Activated CD4-positive, alpha-beta T cell treated with anti-CD3 and anti-CD28 coated beads, Interleukin-2, amount 10 ng/mL, durations not matched to agents 7 days and 5 days (primary cell): Measurements from ENCODE around the gene MUC4. TPM values are rescaled to one million over a fixed set of nuclear protein-coding genes. Genes with fewer than 3 reads are reported as not detected.

Source experiments
- CTCF ChIA-PET: fragments of 350-600 bp; sonication (Branson Sonifier 250); formaldehyde crosslinking; loops from one replicate; lab custom pipeline; 2021; ENCODE audit warnings: antibody characterized with exemption; lab: Charles Lee
- POLR2A ChIA-PET: fragments of 350-600 bp; sonication (Branson Sonifier 250); formaldehyde crosslinking; loops from one replicate; lab custom pipeline; 2021; ENCODE audit warnings: antibody characterized with exemption; lab: Charles Lee
- DNase-seq: peaks from one replicate; pipeline ENCODE4 v3.0.0-alpha.2; 2020
- H3K27ac Mint-ChIP-seq: one replicate; pipeline ENCODE4 v1.8.0; 2021; ENCODE audit warnings: mild to moderate bottlenecking, moderate library complexity, mixed read lengths
- H3K27me3 Mint-ChIP-seq: one replicate; pipeline ENCODE4 v1.8.0; 2021; ENCODE audit warnings: mixed read lengths
- H3K36me3 Mint-ChIP-seq: one replicate; pipeline ENCODE4 v1.8.0; 2021; ENCODE audit warnings: low read depth, mixed read lengths
- H3K4me1 Mint-ChIP-seq: one replicate; pipeline ENCODE4 v1.8.0; 2021; ENCODE audit warnings: mixed read lengths
- H3K4me3 Mint-ChIP-seq: one replicate; pipeline ENCODE4 v1.8.0; 2021; ENCODE audit warnings: mild to moderate bottlenecking, moderate library complexity, mixed read lengths
- H3K9me3 Mint-ChIP-seq: one replicate; pipeline ENCODE4 v1.8.0; 2021; ENCODE audit warnings: mixed read lengths
- total RNA-seq, 2 experiments: library from RNA; stranded (reverse); gene quantifications; one replicate each; pipeline ENCODE4 v1.2.3, GENCODE V29; 2021

The MUC4 gene
- total RNA-seq, 2 experiments from 2014 or later: under 0.01 to 0.15 TPM

DNA sequence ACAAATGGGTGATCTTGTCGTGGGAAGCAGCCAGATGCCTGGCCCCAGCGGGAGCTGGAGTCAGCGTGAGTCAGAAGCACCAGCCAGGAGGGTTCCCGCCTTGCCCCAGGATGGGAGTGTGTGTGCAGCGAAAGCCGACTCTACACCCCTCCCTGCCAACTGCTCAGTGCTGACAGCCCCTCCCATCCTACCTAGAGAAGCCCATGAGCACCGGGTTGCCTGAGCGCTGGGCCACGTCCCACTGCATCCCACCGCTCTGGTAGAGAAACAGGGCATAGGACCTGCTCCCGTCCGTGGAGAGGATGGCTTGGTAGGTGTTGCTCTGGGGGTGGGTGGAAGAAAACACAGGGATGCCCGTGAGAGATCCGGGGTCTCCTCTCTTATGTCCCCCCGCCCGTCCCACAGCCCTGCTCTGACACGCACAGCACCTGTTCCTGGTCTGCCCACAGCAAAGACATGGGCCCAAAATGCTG lies 42.9 kb downstream of the MUC4 start:
- Mint-ChIP-seq H3K36me3 (no peaks in the 10 kb centered on the region), H3K27me3 (peaks cover 1% of the 10 kb centered on the region), H3K9me3 (peaks cover 8% of the 10 kb centered on the region), H3K4me3 (no peak overlapping the region), H3K27ac (no peak overlapping the region), H3K4me1 (no peaks in the 10 kb centered on the region)
- DNase-seq: no peak
- CTCF ChIA-PET: interaction anchor here (0.5 to 0.7 kb wide), 2 partner anchors 22 to 270 kb away, joined by 3 read pairs; no protein-coding TSS in a partner anchor
- POLR2A ChIA-PET: interaction anchor here (0.6 kb wide), 1 partner anchor 38 kb away, joined by 4 read pairs; no protein-coding TSS in a partner anchor

DNA sequence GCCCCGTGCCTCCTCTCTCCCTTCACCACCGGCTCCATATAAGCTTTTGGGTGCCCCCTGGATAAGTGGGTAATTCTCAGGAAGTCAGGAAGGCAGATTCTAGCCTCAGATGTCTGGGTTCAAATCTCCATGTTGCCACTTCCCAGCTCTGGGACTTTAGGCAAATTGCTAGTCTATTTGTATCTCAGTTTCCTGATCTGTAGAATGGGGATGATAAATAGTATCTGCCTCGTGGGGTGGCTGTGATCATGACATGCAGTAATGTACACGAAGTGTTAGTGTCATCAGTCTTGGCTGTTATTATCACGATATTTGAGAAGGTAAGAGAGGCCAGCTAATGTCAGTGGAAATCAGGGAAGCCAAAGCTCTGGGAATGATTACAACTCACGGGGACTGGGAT lies 43.3 kb downstream of the MUC4 start:
- peak; percentile 1 for DNase-seq
- POLR2A ChIA-PET: interaction anchor here (0.6 kb wide), 1 partner anchor 39 kb away, joined by 4 read pairs; no protein-coding TSS in a partner anchor
- peaks cover 6% of the 10 kb centered on the region for H3K27me3 Mint-ChIP-seq
- no peak overlapping the region for H3K4me3 Mint-ChIP-seq
- peaks cover 8% of the 10 kb centered on the region for H3K9me3 Mint-ChIP-seq
- CTCF ChIA-PET: no interaction called here
- H3K36me3 Mint-ChIP-seq: no peaks in the 10 kb centered on the region
- H3K27ac Mint-ChIP-seq: no peak overlapping the region
- H3K4me1 Mint-ChIP-seq: no peaks in the 10 kb centered on the region

DNA sequence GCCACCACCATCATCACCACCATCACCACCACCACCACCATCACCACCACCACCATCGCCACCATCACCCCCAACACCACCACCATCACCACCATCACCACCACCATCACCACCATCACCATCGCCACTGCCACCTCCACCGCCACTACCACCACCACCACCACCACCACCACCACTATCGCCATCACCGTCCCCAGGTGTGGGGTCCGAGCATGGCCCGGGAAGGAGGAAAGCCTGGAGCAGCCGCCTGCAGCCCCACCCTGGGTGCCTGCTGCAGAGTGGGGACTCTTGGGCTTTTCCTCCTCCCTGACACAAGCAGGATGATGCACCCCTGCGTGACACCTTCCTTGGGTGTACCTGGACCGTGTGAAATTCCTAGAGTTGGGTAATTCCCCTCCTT lies 43.9 kb downstream of the MUC4 start:
- CTCF ChIA-PET: no interaction called here
- DNase-seq: no peak
- peaks cover 8% of the 10 kb centered on the region for H3K9me3 Mint-ChIP-seq
- no peaks in the 10 kb centered on the region for H3K36me3 Mint-ChIP-seq
- H3K27me3 Mint-ChIP-seq: peaks cover 9% of the 10 kb centered on the region
- H3K4me1 Mint-ChIP-seq: no peaks in the 10 kb centered on the region
- POLR2A ChIA-PET: no interaction called here
- H3K4me3 Mint-ChIP-seq: no peak overlapping the region
- no peak overlapping the region for H3K27ac Mint-ChIP-seq

DNA sequence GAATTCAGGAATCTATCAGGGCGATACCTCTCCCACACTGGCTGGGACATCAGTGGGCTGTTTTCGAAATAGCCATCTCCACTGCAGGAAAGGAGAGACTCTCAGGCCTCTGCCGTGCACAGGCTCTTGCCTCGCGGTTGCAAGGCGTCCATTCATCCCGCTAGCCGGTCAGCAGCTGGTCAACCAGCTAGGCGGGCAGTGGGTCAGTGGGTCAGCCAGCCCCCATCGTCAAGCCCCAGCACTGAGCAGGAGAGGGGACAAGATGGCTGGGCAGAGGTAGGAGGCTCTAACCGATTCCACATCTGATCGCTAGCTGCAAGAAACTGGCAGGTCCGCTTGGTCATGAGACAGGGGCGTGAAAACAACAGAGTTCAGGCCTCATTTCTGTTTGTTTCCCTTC lies 45.1 kb downstream of the MUC4 start:
- no peaks in the 10 kb centered on the region for H3K36me3 Mint-ChIP-seq
- no peak for DNase-seq
- H3K4me1 Mint-ChIP-seq: no peaks in the 10 kb centered on the region
- H3K27me3 Mint-ChIP-seq: peaks cover 9% of the 10 kb centered on the region
- POLR2A ChIA-PET: no interaction called here
- no peak overlapping the region for H3K4me3 Mint-ChIP-seq
- peaks cover 6% of the 10 kb centered on the region for H3K9me3 Mint-ChIP-seq
- H3K27ac Mint-ChIP-seq: no peak overlapping the region
- CTCF ChIA-PET: interaction anchor here (0.7 to 1.3 kb wide), 2 partner anchors 18 to 148 kb away, joined by 3 read pairs; no protein-coding TSS in a partner anchor

DNA sequence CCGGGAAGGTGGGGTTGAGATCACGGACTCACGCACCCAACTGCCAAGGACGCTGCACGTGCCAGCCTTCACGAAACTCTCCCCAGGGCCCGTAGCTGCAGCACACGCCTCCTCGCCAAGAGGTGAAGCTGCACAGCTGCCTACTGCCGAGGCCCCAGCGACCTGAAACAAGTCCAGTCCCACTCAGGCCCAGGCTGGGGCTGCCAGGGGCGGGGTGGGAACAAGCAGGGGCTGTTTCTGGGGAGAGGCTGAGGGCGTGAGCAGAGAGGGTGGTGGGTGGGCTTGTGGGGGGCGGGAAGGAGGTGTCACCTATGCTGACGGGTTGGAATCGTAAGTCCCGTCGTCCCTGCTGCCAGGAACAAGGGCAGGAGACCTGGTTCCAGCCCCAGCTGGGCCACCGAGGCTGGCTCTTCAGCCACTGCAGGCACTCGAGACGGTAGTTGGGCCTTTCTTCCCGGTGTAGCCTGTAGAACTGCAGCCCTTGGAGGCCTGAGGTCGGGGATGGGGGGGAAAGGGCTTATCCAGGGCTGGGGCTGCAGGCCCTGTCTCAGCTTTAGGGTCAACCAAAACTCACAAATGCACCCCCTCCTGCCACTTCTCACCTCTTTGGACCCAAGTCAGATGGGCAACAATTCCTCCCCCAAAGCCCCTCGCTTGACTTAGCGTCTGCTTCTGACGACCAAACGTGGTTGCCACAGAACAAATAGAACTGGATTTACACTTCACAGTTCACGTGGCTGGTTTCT lies 46.6 kb downstream of the MUC4 start:
- Mint-ChIP-seq H3K9me3 (peaks cover 3% of the 10 kb centered on the region), H3K27me3 (peaks cover 23% of the 10 kb centered on the region), H3K36me3 (no peaks in the 10 kb centered on the region), H3K4me3 (no peak overlapping the region), H3K27ac (no peak overlapping the region), H3K4me1 (peaks cover 2% of the 10 kb centered on the region)
- ChIA-PET CTCF (interaction anchor here (1.7 kb wide), 1 partner anchor 85 kb away, joined by 5 read pairs; no protein-coding TSS in a partner anchor), POLR2A (no interaction called here)
- no peak for DNase-seq

DNA sequence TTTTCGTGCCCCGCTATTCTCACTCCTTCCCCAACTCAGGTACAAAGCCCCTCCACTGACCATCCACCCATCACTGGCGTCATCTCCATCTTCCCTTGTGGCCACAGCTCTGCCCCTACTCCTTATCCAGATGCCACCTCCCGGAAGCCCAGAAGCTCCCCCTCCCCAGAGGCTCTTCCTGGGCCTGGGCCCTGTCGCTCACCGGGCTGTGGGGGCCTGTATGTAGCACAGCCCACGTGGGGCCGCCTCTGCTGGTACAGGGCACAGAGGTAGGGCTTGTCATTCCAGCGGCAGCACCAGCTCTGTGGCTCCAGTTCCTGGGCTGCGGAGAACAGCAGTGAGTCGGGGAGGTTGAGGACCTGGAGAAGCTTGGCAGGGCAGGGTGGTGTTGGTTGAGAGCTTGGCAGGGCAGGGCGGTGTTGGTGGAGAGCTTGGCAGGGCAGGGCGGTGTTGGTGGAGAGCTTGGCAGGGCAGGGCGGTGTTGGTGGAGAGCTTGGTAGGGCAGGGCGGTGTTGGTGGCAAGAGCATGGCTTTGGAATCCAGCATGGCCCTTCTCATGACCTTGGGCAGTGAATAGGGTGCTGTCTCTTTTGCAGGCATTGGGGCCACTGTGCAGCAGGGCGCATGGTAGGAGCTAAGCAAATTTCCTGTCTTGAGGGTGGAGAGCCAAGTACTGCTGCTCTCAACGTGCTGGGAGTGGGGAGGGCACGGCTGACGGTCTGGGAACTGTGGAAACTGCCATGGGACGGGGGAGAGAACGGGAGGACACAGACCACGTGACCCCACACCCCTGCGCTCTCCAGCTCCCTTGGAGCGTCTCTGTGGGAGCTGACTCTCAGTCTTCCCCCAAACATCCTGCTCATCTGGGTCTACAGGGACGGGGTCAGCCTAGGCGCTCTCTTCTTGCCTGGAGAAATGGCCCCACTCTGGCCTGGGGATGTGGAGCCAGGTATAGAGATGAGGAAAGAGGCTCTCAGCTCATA lies 47.6 kb downstream of the MUC4 start:
- ChIA-PET CTCF (interaction anchor here (1.7 kb wide), 1 partner anchor 86 kb away, joined by 5 read pairs; no protein-coding TSS in a partner anchor), POLR2A (no interaction called here)
- peaks cover 3% of the 10 kb centered on the region for H3K9me3 Mint-ChIP-seq
- DNase-seq: no peak
- no peaks in the 10 kb centered on the region for H3K36me3 Mint-ChIP-seq
- peaks cover 31% of the 10 kb centered on the region for H3K27me3 Mint-ChIP-seq
- no peak overlapping the region for H3K4me3 Mint-ChIP-seq
- H3K4me1 Mint-ChIP-seq: peaks cover 2% of the 10 kb centered on the region
- H3K27ac Mint-ChIP-seq: peak overlapping the region; percentile 20

DNA sequence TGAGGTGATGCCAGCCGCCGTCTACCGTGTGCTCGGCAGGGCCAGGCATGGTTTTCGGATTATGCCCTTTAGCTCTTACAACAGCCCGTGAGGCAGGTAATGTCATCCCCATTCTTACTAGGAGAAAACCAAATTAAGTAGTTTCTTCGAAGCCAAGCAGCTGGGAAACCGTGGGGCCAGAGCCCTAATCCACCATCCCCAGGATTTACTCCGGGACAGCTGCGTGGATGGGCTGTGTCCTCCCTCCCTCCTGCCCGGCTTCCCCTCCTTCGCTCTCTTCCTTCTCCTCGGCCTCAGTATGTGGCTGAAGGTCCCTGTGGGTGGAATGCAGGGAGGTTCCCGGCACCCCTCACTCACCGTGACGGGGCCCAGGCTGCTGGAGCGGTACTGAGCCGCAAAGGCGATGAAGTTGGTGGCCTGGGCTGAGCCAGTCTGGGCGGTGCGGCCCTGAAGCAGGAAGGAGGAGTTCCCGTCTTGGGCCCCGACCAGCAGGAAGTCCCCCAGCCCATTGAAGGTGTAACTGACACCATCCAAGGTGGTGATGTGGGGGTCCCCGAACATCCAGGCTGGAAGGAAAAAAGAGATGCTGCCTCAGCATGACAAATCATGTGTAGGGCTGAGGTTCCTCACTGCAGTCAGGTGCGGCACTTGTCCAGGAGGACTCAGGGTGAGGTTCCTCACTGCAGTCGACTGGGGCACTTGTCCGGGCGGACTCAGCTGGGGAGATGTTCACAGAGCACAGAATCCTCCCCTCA lies 48.5 kb downstream of the MUC4 start:
- ChIA-PET CTCF (interaction anchor here (1.5 kb wide), 1 partner anchor 80 kb away, joined by 3 read pairs; no protein-coding TSS in a partner anchor), POLR2A (no interaction called here)
- no peaks in the 10 kb centered on the region for H3K36me3 Mint-ChIP-seq

DNA sequence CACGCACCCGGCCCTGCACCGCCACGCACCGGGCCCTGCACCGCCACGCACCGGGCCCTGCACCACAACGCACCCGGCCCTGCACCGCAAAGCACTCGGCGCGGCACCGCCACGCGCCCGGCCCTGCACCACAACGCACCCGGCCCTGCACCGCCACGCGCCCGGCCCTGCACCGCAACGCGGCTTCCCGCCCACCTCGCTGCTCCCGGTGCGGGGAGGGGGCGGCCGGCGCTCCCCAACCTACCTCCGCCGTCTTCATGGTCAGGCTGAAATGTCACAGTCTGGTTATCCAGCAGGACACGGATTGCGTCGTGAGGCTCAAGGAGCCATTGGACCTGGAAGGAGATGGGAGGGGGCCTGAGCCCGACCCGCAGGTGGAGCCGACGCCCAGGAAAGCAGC lies 49.1 kb downstream of the MUC4 start:
- Mint-ChIP-seq H3K27ac (no peak overlapping the region), H3K27me3 (peaks cover 39% of the 10 kb centered on the region), H3K9me3 (no peaks in the 10 kb centered on the region), H3K36me3 (no peaks in the 10 kb centered on the region), H3K4me3 (no peak overlapping the region), H3K4me1 (peaks cover 2% of the 10 kb centered on the region)
- POLR2A ChIA-PET: no interaction called here
- DNase-seq: no peak
- CTCF ChIA-PET: interaction anchor here (1.5 kb wide), 1 partner anchor 81 kb away, joined by 3 read pairs; no protein-coding TSS in a partner anchor

More for the DNA sequence above, 48.5 kb downstream of the MUC4 start:
- no peak for DNase-seq
- Mint-ChIP-seq H3K27me3 (peaks cover 36% of the 10 kb centered on the region), H3K4me3 (no peak overlapping the region), H3K9me3 (peaks cover 3% of the 10 kb centered on the region), H3K27ac (no peak overlapping the region), H3K4me1 (peaks cover 2% of the 10 kb centered on the region)

DNA sequence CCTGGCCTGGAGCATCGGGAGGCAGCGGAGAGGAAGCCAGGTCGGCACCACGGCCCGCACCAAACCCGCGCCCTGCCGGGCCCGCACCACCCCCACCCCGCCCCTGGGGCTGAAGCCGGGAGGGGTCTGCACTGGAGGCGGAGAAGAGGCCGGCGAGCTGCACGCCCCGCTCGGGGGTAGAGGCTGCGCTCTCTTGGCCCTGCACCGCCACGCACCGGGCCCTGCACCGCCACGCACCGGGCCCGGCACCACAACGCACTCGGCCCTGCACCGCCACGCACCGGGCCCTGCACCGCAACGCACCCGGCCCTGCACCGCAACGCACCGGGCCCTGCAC lies 49.5 kb downstream of the MUC4 start:
- Mint-ChIP-seq H3K36me3 (no peaks in the 10 kb centered on the region), H3K4me1 (peaks cover 2% of the 10 kb centered on the region), H3K9me3 (no peaks in the 10 kb centered on the region), H3K4me3 (no peak overlapping the region), H3K27me3 (peaks cover 39% of the 10 kb centered on the region), H3K27ac (no peak overlapping the region)
- ChIA-PET POLR2A (no interaction called here), CTCF (interaction anchor here (1.5 kb wide), 1 partner anchor 81 kb away, joined by 3 read pairs; no protein-coding TSS in a partner anchor)
- no peak for DNase-seq

DNA sequence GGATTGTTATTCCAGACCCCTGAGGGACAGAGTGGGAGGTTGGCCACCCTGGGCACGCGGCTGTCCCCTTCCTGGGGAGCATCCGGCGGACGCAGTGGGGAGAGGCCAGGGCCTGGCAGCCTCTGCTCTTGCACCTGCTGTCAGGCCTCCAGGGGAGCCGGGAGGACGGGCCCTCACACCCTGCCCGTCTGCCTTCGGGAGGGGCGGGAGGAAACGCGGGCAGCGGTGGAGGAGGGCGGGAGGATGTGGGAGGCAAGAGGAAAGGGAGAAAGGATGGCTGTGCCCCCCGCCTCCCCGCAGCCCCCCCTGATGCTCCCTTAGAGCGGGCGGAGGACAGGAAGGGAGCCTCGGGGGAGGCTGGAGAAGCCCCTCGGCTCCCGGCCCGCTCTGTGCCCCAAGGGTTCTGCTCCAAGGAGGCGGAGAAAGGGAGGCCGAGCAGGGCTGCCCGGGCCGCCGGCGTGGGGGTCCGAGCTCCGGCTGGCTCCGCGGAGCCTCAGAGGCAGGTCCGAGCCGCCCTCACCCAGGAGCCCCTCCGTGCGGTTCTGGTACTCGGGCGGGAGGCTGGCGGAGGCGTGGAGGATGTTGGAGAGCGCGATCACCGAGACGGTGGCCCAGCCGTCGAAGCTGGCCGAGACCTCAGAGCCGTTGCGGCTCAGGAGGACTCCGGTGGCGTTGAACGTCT lies 50.0 kb downstream of the MUC4 start:
- Mint-ChIP-seq H3K36me3 (no peaks in the 10 kb centered on the region), H3K9me3 (no peaks in the 10 kb centered on the region), H3K27me3 (peaks cover 39% of the 10 kb centered on the region), H3K27ac (no peak overlapping the region), H3K4me3 (no peak overlapping the region), H3K4me1 (peaks cover 6% of the 10 kb centered on the region)
- POLR2A ChIA-PET: no interaction called here
- no peak for DNase-seq
- CTCF ChIA-PET: interaction anchor here (1.2 to 1.5 kb wide), 2 partner anchors 82 to 89 kb away, joined by 3 to 6 read pairs; no protein-coding TSS in a partner anchor

DNA sequence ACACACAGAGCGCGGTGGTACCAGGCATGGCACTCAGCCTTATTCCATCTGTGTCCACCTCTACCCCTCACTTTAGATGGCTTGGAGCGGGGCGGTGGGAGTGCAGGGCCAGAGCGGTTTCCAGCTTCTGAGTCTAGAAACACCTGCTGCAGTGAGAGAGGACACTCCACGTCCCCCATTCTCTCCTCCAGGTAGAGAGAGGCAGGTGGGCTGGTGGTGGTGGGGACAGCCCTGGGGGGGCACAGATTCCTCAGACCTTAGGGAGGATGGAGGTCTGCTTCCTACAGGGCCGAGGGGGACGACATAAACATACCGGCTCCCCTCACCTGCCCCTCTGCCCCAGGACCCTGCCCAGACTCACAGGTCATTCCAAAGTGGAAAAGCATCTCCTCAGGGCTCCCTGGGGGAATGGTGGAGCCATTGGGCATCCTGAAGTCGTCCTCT lies 50.6 kb downstream of the MUC4 start:
- Mint-ChIP-seq H3K36me3 (no peaks in the 10 kb centered on the region), H3K27ac (no peak overlapping the region), H3K4me3 (no peak overlapping the region), H3K4me1 (peaks cover 9% of the 10 kb centered on the region), H3K9me3 (no peaks in the 10 kb centered on the region), H3K27me3 (peaks cover 39% of the 10 kb centered on the region)
- POLR2A ChIA-PET: no interaction called here
- CTCF ChIA-PET: interaction anchor here (1.2 kb wide), 1 partner anchor 90 kb away, joined by 6 read pairs; no protein-coding TSS in a partner anchor
- DNase-seq: no peak
